ENCODE data around the gene SCAI.

SCAI gene

GRCh38 chr9:125147401-125147951 is 4.1 kb upstream of the SCAI start:
- no peak for FAIRE-seq
- DNase-seq (ENCODE audit: insufficient read length, low spot score), result no peak
- TF ChIP-seq CTCF (IDR thresholded peaks at IDR 0.05; ENCODE audit: insufficient read depth, missing control alignments), result no peak

- FAIRE-seq, result no peak
- no peak for TF ChIP-seq CTCF (IDR thresholded peaks at IDR 0.05; ENCODE audit: insufficient read depth, missing control alignments)
- DNase-seq (ENCODE audit: insufficient read length, low spot score), result no peak
Observed at GRCh38 chr9:125146247-125146646, 2.9 kb upstream of the SCAI start.

- FAIRE-seq, result no peak
- DNase-seq (ENCODE audit: insufficient read length, low spot score), result no peak
Observed at GRCh38 chr9:125145425-125145824, 2.1 kb upstream of the SCAI start.

GRCh38 chr9:125142560-125143376 is 560 bp downstream of the SCAI start:
- FAIRE-seq, result no peak

More at GRCh38 chr9:125145425-125145824, 2.1 kb upstream of the SCAI start:
- TF ChIP-seq CTCF (IDR thresholded peaks at IDR 0.05; ENCODE audit: insufficient read depth, missing control alignments), result no peak

GRCh38 chr9:125141751-125142150 is 1.6 kb downstream of the SCAI start:
- no peak for FAIRE-seq
- no peak for TF ChIP-seq CTCF (IDR thresholded peaks at IDR 0.05; ENCODE audit: insufficient read depth, missing control alignments)
- no peak for DNase-seq (ENCODE audit: insufficient read length, low spot score)

More at GRCh38 chr9:125142560-125143376, 560 bp downstream of the SCAI start:
- no peak for DNase-seq (ENCODE audit: insufficient read length, low spot score)
- no peak for TF ChIP-seq CTCF (IDR thresholded peaks at IDR 0.05; ENCODE audit: insufficient read depth, missing control alignments)

- no peak for TF ChIP-seq CTCF (IDR thresholded peaks at IDR 0.05; ENCODE audit: insufficient read depth, missing control alignments)
- DNase-seq (ENCODE audit: insufficient read length, low spot score), result no peak
- no peak for FAIRE-seq
Observed at GRCh38 chr9:125141251-125141650, 2.1 kb downstream of the SCAI start.

GRCh38 chr9:125140576-125140975 is 2.8 kb downstream of the SCAI start:
- TF ChIP-seq CTCF (IDR thresholded peaks at IDR 0.05; ENCODE audit: insufficient read depth, missing control alignments), result no peak
- DNase-seq (ENCODE audit: insufficient read length, low spot score), result no peak
- FAIRE-seq, result no peak

All from D721Med (cell line).